NCI-H345 treated with DMSO at 0.1 percent for 48 hours (cell line): ENCODE results near the gene NEU2.

Experiments used
- DNase-seq: peaks from one replicate; lab custom pipeline; 2025; ENCODE audit not compliant: unreplicated experiment; lab: John Stamatoyannopoulos, UW

Gene NEU2

GRCh38 chr2:233032551-233033320 lies at the start of gene NEU2:
Gene NEU2 (plus strand): TSS chr2:233032672. CDS start chr2:233032672, 0 bp downstream.
- DNase-seq = no peak

GRCh38 chr2:232982926-232983668 lies 49.4 kb upstream of the NEU2 start:
- no peak for DNase-seq

- DNase-seq = no peak
Observed at GRCh38 chr2:232983669-232984140, 48.8 kb upstream of the NEU2 start.

DNA sequence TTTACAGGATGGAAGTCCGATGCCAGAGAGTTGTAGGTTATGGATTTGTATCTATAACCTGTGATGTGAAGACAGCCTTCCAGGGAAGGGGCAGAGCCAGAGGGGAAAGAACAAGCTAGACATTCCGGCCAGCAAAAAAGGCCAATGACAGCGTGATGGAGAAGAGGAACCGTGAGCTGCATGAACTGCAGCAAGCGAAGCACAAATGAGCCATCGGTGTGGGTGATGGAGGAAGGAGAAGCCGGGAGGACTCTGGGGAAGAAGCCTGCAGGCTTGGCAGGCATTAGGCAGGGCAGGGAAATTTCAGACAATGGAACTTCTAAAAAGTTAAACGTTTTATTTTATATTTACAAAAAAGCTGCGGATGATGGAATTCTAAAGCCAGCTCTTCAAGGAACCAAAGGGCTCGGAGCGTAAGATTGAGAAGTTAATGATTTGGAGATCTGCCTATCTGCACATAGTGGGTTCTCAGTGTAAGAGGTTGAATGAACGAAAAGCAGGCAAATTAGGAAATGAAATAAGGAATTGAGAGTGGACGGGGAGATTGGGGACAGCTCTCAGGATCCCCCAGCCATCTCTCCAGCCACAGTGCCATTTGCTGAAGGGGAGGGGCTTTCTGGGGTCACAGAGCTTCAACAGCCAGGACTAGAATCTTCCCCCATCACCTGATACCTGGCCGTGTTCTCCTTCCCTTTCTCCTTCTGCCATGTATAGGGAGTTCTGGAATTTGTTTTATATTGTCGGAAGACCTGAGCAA lies 47.8 kb upstream of the NEU2 start:
- no peak for DNase-seq

- DNase-seq = no peak
Observed at GRCh38 chr2:232986155-232986554, 46.3 kb upstream of the NEU2 start.

- no peak for DNase-seq
Observed at GRCh38 chr2:232993231-232993821, 39.1 kb upstream of the NEU2 start.

GRCh38 chr2:232994446-232994845 lies 38.0 kb upstream of the NEU2 start:
- no peak for DNase-seq

GRCh38 chr2:232997749-232998665 lies 34.5 kb upstream of the NEU2 start:
- no peak for DNase-seq

DNA sequence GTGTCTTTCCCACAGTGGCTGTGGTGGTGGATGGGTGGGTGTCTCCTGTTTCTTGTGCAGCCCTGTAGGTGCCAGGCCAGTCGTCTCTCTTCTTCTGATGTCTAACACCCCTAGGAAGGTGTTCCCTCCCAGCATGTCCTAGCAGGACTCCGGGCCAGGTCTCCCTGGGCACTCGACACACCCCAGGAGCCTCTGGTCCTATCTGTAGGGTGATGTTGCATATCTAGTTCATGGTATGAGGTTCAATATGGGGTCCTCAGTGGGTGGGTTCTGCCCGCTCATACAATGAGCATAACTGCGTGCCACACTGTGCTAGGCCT lies 33.8 kb upstream of the NEU2 start:
- DNase-seq = no peak

DNA sequence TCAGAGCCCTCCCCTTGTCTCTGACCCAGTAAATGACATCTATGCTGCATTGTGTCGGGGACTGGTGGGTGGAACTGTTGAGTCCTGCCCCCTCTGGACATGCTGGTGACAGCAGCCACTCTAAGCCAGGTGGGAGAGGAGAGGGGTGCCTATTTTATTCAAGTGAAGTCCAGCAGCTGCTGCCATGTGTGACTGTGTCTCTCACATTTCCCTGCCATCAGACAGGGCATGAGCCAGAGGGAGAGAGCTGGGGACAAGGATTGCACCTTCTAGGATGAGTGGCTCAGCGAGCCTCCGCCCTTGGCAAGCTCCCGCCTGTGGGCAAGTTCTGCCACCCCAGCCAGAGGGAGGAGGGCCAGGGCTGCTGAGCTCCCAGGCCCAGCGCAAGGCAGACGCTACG lies 33.1 kb upstream of the NEU2 start:
- no peak for DNase-seq

GRCh38 chr2:233000886-233001750 lies 31.4 kb upstream of the NEU2 start:
- DNase-seq = no peak

DNA sequence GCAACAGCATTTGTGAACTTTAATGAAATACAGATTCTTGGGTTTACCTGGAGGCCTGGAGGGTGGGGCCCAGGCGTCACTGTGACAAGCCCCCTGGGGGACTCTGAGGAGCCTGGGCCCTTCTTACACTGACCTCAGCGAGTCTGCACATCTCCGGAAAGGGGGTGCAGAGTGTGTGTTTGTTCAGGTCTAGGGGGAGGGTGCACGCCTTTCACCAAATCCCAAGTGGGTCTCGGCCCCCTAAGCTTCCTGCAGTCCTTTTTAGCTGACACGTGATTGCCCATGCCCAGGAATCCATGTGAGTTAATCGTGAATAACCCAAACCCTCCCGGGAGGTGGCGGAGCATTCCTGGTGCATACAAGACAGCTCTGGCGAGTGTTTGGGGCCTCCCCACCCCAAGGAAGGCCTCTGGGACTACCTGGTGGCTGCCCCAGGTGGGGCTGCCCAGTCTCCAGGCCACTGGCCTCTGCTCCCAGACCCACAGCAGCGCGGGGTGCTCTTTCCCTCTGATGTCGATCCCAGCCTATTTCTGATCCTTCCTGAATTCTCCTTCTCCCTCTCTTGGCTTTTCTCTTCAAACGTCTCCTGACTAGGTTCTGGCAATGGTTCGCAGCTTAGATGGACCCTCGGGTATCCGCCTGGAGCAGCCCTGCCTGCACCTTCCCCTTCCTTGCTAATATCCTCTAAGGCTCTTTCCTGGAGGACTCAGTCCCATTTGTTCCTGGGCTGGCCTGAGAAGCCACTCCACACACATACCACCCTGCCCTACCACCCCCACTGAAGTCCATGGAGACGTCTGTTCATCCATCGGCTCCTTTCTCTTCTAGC lies 29.4 kb upstream of the NEU2 start:
- no peak for DNase-seq

DNA sequence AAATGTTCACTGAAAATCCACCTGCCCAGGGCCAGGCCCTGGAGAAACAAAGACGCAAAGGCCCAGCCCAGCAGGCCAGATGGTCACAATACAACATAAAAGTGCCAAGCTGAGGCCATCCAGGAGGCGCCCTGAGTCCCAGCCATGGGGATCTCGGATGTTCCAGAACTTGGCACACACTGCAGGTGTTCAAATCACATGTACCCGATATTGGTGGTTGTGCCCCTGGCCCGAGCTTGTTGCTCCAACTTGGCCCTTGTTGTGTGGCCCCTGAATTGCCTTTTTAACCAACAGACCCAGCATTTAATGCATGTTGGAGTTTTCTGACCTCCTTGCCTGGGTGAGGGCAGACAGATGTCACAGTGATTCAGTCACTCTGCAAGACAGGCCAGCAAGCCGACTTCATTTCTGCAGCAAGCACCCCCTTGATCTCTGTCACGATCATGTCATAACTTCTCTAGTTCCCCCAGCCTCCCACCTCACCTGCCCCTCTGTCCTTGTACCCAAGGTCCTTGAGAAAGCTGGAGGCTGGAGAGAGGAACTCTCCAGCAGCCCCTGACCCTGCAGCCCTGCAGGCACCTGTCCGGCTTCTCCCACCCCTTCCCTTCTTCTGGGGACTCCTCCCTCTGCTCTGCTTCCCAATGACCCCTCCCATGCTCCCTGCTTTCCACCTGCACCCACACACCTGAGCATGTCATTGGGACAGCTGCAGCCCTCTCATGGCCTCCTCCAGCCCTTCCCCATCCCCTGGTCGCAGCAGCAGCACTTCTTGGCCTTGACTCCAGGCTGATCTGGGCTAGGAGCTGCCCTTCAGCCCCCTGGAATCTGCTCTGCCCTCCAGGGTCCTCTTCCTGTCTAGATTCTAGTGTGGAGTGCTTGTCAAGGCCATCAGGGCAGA lies 28.6 kb upstream of the NEU2 start:
- no peak for DNase-seq

GRCh38 chr2:233005096-233005495 lies 27.4 kb upstream of the NEU2 start:
- DNase-seq = no peak

- DNase-seq = no peak
Observed at GRCh38 chr2:233006648-233007047, 25.8 kb upstream of the NEU2 start.

DNA sequence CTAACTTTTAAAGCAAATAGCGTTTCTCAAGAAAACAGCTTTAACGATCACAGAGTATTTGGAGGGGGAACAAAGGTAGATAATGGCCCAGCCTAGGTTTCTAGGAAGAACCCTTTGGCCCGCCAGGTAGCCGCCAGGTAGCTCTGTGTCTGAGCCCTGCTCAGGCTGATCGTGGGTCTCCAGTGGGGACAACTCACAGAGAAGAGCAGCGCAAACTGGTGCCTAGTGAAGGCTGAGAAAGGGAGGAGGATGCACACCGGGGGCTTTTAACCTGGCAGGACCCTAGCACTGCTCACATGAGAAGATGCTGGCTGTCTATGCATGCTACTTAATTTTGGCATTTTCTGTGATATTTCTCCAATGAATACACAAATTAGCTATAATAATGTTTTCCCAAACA lies 25.2 kb upstream of the NEU2 start:
- DNase-seq = no peak

DNA sequence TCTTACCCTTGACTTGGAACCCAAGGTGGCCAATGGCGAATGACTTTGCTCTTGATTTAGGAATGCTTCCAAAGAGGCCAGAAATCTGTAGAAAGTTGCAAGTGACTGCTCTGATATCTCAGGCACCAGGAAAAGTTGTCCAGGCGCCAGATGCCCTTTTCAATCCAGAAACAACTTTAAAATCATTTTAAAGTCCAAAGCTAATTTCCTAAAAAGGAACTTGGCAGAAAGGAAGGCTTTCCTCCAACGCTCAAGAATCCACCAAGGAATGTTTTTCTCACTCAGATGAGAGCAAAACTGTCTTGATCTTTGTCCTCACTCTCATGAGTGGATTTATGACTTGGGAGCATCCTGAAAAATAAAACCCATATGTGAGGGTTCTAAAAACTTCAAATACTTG lies 24.7 kb upstream of the NEU2 start:
- DNase-seq = no peak

DNA sequence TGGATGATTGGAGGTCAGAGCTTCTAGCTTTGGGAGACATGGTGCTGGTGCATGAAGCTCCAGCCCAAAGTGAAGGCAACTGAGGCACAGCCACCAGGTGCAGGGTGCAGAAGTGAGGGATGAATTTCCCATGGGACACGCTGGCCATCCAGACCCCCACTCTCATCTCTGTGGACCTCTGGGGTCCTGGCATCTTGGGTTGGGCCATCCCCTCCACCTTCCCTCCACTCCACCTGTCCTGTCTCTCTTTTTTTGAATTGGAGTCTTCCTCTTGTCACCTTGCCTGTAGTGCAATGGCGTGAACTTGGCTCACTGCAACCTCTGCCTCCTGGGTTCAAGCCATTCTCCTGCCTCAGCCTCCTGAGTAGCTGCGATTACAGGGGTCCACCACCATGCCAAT lies 22.8 kb upstream of the NEU2 start:
- no peak for DNase-seq
